ENCODE results near the gene VAMP2.

DNA sequence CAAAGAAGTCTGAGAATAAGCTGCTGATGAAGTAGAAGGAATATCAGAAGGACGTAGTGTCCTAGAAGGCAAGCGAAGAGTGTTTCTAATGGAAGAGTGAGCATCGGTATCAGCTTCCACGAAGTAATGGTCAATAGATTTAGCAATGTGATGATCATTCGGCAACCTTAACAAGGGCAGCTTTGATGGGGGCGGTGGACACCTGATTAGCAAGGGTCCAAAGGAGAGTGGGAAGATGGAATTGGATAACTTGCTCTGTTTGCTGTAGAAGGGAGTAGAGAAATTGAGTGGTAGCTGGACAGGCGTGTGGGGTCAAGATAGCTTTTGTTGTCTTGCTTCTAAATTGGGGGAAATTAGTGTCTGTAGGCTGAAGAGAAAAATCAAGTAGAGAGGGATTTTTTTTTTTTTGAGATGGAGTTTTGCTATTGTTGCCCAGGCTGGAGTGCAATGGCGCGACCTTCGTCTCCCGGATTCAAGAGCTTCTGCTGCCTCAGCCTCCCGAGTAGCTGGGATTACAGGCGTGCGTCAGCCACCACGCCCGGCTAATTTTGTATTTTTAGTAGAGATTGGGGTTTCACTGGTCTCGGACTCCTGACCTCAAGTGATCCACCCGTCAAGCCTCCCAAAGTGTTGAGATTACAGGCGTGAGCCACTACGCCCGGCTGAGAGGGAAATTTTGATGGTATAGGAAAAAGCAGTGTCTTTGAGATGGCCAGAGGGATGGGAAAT, 24.9 kb downstream of the VAMP2 start:
- TF ChIP-seq, protein P1, sequence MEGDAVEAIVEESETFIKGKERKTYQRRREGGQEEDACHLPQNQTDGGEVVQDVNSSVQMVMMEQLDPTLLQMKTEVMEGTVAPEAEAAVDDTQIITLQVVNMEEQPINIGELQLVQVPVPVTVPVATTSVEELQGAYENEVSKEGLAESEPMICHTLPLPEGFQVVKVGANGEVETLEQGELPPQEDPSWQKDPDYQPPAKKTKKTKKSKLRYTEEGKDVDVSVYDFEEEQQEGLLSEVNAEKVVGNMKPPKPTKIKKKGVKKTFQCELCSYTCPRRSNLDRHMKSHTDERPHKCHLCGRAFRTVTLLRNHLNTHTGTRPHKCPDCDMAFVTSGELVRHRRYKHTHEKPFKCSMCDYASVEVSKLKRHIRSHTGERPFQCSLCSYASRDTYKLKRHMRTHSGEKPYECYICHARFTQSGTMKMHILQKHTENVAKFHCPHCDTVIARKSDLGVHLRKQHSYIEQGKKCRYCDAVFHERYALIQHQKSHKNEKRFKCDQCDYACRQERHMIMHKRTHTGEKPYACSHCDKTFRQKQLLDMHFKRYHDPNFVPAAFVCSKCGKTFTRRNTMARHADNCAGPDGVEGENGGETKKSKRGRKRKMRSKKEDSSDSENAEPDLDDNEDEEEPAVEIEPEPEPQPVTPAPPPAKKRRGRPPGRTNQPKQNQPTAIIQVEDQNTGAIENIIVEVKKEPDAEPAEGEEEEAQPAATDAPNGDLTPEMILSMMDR (conservative IDR thresholded peaks at IDR 0.05; ENCODE audit: low read length), result no peak
- no peak for TF ChIP-seq EZH2phosphoT487 (IDR thresholded peaks at IDR 0.05; ENCODE audit: borderline replicate concordance)

Data from Loucy (cell line).